ENCODE results near the gene GDPD4.

- TF ChIP-seq CTCF (IDR thresholded peaks at IDR 0.05) (no peak), POLR2A (IDR thresholded peaks at IDR 0.05) (no peak)
Observed at GRCh38 chr11:77340501-77340900, 39.0 kb upstream of the GDPD4 start.

Data from esophagus squamous epithelium (tissue), 4 donors.